SJSA1 (cell line): ENCODE measurements around the gene FAM13A. TPM values are rescaled to one million over a fixed set of nuclear protein-coding genes. Genes with fewer than 3 reads are reported as not detected.
A peak's percentile ranks its signal among the peaks of the same experiment; 100 is the strongest.

Source experiments
- DNase-seq, 2 experiments: peaks; one replicate each; pipeline ENCODE4 v3.0.0-alpha.2; 2015 to 2020; ENCODE audit warnings: low spot score in 2 of 2, low read depth in 1 of 2
- H3K27ac ChIP-seq: fragments of 250-450 bp; sonication (Bioruptor Pico); 2 replicates; pipeline ENCODE4 v1.5.1; 2020; ENCODE audit warnings: mild to moderate bottlenecking, moderate library complexity
- H3K27me3 ChIP-seq: fragments of 250-450 bp; sonication (Bioruptor Pico); replicated peaks from 2 replicates; pipeline ENCODE4 v1.5.1; 2020; ENCODE audit warnings: mild to moderate bottlenecking, moderate library complexity
- H3K36me3 ChIP-seq: fragments of 250-450 bp; sonication (Bioruptor Pico); 2 replicates; pipeline ENCODE4 v1.5.1; 2020; ENCODE audit warnings: mild to moderate bottlenecking
- H3K4me1 ChIP-seq: fragments of 250-450 bp; sonication (Bioruptor Pico); replicated peaks from 2 replicates; pipeline ENCODE4 v1.6.1; 2021; ENCODE audit warnings: mild to moderate bottlenecking
- H3K4me3 ChIP-seq: fragments of 250-450 bp; sonication (Bioruptor Pico); 2 replicates; pipeline ENCODE4 v1.5.1; 2020; ENCODE audit warnings: mild to moderate bottlenecking
- H3K9me3 ChIP-seq: fragments of 250-450 bp; sonication (Bioruptor Pico); replicated peaks from 2 replicates; pipeline ENCODE4 v1.5.1; 2020; ENCODE audit warnings: mild to moderate bottlenecking
- total RNA-seq: library from RNA; depleted of rRNA; stranded (reverse); fragments of >200 nt; shearing (Covaris generic); gene quantifications from 2 replicates; pipeline ENCODE4 v1.2.3, GENCODE V29; 2014

Gene FAM13A
- total RNA-seq, 1 experiment from 2014 or later: 15.2 TPM

DNA sequence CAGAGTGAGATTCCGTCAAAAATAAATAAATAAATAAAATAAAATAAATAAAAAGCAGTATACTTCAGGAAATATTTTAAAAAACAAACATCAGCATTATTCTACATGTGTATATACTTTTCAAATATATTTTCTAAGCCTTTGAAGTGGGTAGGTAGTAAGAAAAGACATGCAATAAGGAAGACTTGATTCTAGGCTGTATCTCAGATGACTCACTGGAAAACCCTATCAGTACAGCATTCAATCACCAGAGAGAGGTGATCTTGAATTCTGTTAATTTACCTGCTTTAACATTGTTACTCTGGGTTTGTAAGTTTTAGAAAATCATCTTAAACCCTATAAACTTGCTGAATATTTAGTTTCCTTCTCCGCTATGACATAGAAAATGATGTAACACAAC lies 252.8 kb downstream of the FAM13A start:
- no peaks in the 10 kb centered on the region for H3K36me3 ChIP-seq
- no peak for DNase-seq
- no peaks in the 10 kb centered on the region for H3K9me3 ChIP-seq
- H3K27ac ChIP-seq: no peak overlapping the region
- no peak overlapping the region for H3K4me3 ChIP-seq
- H3K27me3 ChIP-seq: no peaks in the 10 kb centered on the region
- 0 out of 2 replicates have a peak, but pooled peaks cover 3% of the 10 kb centered on the region for H3K4me1 ChIP-seq

DNA sequence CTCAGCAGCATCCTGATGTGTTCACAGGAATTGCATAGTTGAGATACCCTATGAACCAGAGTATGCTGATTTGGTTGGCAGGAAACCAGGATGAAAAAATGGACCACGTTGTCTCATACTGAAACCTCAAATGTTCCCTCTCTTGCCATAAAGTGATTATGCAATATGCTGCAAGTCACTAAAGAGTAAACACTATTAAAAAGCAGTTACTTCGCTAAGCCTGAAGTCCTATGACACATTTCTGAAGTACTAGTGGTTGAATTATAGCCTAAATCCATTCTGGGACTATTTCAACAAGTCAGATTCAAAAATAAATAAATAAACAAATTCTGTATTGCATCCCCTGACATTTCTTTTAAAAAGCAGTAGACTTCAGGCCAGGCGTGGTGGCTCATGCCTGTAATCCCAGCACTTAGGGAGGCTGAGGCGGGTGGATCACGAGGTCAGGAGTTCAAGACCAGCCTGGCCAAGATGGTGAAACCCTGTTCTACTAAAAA lies 253.3 kb downstream of the FAM13A start:
- DNase-seq: peak in 1 of 2 experiments; percentile 31
- no peaks in the 10 kb centered on the region for H3K36me3 ChIP-seq
- H3K4me1 ChIP-seq: 0 out of 2 replicates have a peak, but pooled peaks cover 3% of the 10 kb centered on the region
- H3K27me3 ChIP-seq: no peaks in the 10 kb centered on the region
- no peak overlapping the region for H3K27ac ChIP-seq
- H3K4me3 ChIP-seq: no peak overlapping the region
- H3K9me3 ChIP-seq: no peaks in the 10 kb centered on the region

DNA sequence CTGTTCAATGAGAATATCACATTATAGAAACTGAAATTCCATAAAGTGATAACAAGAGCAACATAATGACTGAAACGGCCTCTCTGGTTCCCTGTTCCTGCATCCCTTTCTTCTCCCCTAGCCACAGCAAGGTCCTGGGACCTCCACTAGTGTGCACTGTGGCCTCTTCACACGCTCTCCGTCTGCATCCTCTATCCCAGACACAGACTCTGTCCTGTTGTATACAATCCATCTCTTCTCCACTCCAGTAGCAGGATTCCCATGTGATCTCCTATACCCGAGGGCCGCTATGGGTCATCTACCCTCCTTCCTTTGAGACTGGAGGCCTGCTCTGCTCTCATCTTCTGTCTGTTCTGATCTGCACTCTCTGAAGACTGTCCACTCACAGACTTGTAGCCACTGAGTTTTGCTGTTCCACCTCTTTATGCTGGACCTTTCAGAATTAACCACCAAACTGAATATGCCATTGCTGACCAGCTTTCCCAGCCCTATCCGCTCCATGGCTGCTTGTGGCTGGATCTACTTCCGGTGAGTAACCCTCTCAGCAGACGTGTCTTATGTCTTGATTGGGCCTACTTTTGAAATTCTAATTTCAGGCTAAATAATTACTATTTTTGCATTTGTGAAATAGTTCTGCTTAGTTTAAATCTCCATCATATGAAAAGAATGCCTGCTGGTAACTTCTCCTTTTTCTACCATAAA lies 254.2 kb downstream of the FAM13A start:
- H3K27me3 ChIP-seq: no peaks in the 10 kb centered on the region
- H3K4me3 ChIP-seq: no peak overlapping the region
- no peak for DNase-seq
- no peaks in the 10 kb centered on the region for H3K36me3 ChIP-seq
- no peaks in the 10 kb centered on the region for H3K9me3 ChIP-seq
- no peak overlapping the region for H3K27ac ChIP-seq
- H3K4me1 ChIP-seq: 0 out of 2 replicates have a peak, but pooled peaks cover 3% of the 10 kb centered on the region

DNA sequence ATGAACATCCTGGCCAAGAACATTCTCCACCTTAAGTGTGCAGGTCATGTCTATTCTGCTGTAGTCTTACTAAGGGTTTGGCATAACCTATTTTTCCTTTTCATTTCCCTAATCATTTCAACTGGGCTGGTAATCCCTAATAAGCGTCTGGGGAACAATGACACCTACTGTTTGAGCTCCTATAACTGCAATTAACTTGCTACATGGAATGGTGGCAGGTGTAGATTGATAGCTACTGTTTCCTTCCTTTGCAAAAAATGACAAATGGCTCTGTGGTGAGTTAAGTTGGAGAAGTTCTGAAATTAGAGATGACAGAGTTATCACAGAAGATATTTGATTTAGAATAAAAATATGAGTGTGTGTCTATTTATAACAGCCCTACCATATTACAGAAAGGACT lies 254.8 kb downstream of the FAM13A start:
- no peaks in the 10 kb centered on the region for H3K9me3 ChIP-seq
- no peak overlapping the region for H3K4me3 ChIP-seq
- no peak overlapping the region for H3K27ac ChIP-seq
- 0 out of 2 replicates have a peak, but pooled peaks cover 3% of the 10 kb centered on the region for H3K4me1 ChIP-seq
- no peaks in the 10 kb centered on the region for H3K36me3 ChIP-seq
- H3K27me3 ChIP-seq: no peaks in the 10 kb centered on the region
- DNase-seq: no peak

DNA sequence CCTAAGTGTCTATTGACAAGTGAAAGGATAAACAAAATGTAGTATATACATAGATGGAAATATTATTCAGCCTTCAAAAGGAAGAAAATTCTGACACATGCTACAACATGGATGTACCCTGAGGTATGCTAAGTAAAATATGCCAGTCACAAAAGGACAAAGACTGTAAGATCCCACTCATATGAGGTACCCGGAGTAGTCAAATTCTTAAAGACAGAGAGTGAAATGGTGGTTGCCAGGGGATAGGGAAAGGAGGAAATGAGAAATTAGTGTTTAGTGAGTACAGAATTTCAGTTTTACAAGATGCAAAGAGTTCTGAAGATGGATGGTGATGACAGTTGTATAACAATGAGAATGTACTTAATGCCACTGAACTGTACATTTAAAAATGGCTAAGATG lies 257.1 kb downstream of the FAM13A start:
- 0 out of 2 replicates have a peak, but pooled peaks cover 3% of the 10 kb centered on the region for H3K4me1 ChIP-seq
- no peaks in the 10 kb centered on the region for H3K27me3 ChIP-seq
- H3K9me3 ChIP-seq: no peaks in the 10 kb centered on the region
- H3K36me3 ChIP-seq: no peaks in the 10 kb centered on the region
- no peak overlapping the region for H3K4me3 ChIP-seq
- no peak overlapping the region for H3K27ac ChIP-seq
- no peak for DNase-seq

DNA sequence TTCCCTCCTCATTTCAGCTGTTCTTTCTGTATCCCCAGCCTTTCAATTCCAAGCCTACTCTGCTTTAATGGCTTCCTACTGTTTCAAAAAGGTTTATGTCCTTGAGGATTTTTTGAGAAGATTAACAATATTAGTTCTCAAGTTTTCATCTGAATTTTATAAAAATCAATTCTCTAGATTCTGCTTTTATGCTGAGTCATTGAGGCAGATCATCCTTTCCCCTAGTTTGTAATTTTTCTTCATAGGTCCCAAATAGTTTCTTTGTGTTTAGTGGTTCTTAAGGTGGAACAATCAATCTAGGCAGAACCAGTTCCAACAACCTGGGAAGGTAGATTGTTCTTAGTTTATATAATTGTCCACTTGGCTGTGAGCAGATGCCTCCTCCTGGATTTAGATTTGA lies 259.3 kb downstream of the FAM13A start:
- Histone ChIP-seq H3K9me3 (no peaks in the 10 kb centered on the region), H3K27ac (no peak overlapping the region), H3K27me3 (no peaks in the 10 kb centered on the region), H3K36me3 (no peaks in the 10 kb centered on the region), H3K4me1 (peaks cover 2% of the 10 kb centered on the region), H3K4me3 (no peak overlapping the region)
- no peak for DNase-seq

DNA sequence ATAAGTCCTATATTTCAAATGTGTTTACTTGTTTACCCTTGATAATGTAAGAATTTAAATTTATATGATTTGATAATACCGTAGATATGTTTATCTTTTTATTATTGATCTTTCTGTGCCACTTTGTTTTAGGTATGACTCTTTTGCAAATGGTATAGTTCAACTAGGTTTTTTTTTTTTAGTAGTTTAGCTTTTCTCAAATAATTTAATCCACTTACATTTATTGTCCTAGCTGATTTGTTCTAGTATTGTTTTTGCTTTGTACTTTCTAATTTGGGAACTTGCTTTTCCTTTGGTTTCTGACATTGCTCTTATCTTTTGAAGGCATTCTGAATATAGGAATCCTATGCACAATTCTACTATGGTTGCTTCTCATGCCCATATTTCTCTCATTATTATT lies 260.4 kb downstream of the FAM13A start:
- Histone ChIP-seq H3K36me3 (no peaks in the 10 kb centered on the region), H3K27me3 (no peaks in the 10 kb centered on the region), H3K27ac (no peak overlapping the region), H3K9me3 (no peaks in the 10 kb centered on the region), H3K4me1 (peaks cover 14% of the 10 kb centered on the region), H3K4me3 (no peak overlapping the region)
- DNase-seq: no peak

DNA sequence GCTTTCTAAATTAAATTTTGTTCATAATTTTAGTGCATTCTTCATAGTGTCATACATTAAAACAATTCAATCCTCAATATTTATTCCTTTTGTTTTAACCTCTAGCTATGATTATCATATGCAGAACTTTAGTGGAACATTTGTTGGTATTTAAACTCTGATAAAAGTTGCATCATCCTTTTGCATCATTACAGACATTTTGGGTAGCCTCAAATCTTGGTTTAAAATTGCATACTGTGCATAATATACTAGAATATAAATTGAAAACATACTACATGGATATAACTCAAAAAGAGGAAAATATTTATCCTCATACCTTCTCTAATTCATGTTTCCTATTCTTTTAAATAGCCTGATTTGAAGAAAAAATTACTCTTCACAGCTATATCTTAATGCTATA lies 262.0 kb downstream of the FAM13A start:
- Histone ChIP-seq H3K36me3 (no peaks in the 10 kb centered on the region), H3K4me1 (peaks cover 14% of the 10 kb centered on the region), H3K9me3 (no peaks in the 10 kb centered on the region), H3K27me3 (no peaks in the 10 kb centered on the region), H3K4me3 (no peak overlapping the region), H3K27ac (no peak overlapping the region)
- no peak for DNase-seq

DNA sequence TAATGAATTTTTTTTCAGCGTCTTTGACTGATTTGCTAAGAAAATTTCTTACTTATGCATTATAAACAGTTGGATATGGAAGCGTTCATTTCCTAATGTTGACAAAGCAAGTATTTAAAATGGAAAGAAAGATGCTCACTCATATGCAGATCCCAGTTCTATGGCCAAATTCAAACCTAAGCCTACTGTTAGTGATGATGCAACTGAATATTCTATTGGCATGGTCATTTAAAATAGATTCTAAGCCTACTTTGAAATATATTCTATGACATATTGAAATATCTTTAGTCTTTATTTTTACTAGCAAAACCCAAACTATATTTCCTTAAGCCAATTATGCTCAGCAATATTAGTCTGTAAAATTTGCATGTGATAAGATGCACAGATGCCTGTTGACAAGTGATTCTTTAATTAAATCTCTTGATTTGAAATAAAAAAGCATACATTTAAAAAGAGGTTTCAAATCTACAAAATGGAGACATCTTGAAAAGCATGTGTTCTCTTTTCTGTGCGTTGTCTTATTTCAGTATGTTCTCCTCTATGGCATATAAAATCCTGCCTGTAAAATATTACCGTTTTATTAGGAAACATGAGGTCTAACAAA lies 262.8 kb downstream of the FAM13A start:
- Histone ChIP-seq H3K27ac (no peak overlapping the region), H3K4me3 (no peak overlapping the region), H3K27me3 (no peaks in the 10 kb centered on the region), H3K4me1 (peaks cover 14% of the 10 kb centered on the region), H3K36me3 (no peaks in the 10 kb centered on the region), H3K9me3 (no peaks in the 10 kb centered on the region)
- DNase-seq: no peak

DNA sequence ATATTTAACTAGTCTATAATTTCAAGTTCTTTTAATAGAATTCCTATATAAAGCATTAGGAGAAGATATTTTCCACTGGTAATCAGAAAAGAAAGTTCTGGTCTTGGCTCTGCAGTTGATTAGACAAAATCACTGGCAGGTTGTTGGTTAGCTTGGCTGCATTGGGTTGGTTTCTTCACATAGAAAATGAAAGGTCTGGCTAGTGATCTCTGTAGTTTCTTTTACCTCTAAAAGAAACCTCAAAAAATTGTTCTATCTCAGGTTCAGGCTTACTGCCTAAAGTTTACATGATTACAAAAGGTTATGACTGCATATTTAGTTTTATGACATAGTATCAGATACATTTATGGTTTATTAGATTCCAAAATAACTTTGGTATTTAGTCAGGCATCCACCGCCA lies 263.5 kb downstream of the FAM13A start:
- no peak overlapping the region for H3K4me3 ChIP-seq

DNA sequence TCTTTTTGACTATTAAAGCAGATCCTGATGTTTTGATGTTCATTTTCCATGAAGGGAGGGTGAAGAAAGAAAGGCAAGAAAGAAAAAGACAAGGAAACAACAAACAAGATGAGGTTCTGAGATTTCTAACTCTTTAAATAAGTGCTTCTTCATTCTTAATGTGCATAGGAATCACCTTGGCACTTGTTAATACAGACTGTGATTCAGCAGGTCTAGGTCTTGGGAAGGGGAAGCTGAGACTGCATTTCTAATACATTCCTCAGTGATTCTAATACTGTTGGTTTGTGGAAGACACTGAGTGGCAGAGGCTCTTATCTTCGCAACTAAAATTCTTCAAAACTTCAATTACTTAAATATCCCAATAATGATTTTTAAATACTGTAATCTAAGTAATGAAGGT lies 264.2 kb downstream of the FAM13A start:
- no peak for DNase-seq
- no peak overlapping the region for H3K27ac ChIP-seq
- H3K36me3 ChIP-seq: no peaks in the 10 kb centered on the region
- no peaks in the 10 kb centered on the region for H3K27me3 ChIP-seq
- H3K4me3 ChIP-seq: no peak overlapping the region
- peaks cover 14% of the 10 kb centered on the region for H3K4me1 ChIP-seq
- H3K9me3 ChIP-seq: no peaks in the 10 kb centered on the region

More for the DNA sequence above, 263.5 kb downstream of the FAM13A start:
- Histone ChIP-seq H3K27me3 (no peaks in the 10 kb centered on the region), H3K27ac (no peak overlapping the region), H3K9me3 (no peaks in the 10 kb centered on the region), H3K36me3 (no peaks in the 10 kb centered on the region), H3K4me1 (peaks cover 14% of the 10 kb centered on the region)
- no peak for DNase-seq

DNA sequence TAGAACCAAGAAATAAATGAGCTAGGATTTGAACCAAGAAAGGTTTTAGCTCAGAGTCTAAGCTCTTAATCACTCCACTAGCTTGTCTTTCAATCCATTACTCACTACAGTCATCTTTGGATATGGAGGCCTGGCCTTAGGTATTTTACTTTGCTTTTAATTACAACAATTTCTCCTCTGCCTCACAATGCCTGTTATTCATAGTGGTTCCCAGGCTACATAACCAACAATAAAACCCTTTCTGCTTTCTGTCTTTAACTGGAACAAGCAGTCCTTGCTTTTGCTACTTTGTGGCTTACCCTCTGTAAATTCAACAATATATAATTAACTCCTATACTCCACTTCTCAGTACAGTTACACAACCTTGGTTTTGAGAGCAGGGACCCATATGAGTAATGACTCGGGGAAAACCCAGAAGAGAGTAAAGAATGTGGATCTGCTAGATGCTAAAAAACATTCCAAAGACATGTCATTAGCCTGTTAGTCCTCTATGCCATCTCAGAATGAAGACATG lies 264.7 kb downstream of the FAM13A start:
- Histone ChIP-seq H3K36me3 (no peaks in the 10 kb centered on the region), H3K4me1 (peaks cover 14% of the 10 kb centered on the region), H3K27ac (peak overlapping the region; percentile 40), H3K27me3 (no peaks in the 10 kb centered on the region), H3K4me3 (no peak overlapping the region), H3K9me3 (no peaks in the 10 kb centered on the region)
- DNase-seq: peak in 1 of 2 experiments; percentile 59

DNA sequence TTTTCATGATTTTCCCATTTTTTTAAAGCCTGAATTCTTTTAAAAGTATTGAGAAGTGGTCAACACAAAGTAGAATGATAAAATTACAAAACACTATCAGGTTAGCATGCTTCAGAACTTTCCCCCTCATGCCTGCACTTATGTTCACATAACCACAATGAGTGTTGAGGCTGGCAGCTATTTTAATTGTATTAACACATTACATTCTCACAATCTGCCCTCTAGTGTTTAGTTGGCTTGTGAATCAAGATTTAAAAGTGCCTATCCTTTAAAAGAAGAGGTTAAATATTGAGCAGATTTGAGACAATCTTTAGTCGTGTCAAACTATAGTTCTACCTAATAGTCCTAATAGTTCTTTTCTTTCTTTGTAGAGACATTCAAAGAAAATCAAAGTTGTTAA lies 265.7 kb downstream of the FAM13A start:
- DNase-seq: peak in 1 of 2 experiments; percentile 14
- H3K36me3 ChIP-seq: no peaks in the 10 kb centered on the region
- no peaks in the 10 kb centered on the region for H3K27me3 ChIP-seq
- H3K27ac ChIP-seq: no peak overlapping the region
- peaks cover 14% of the 10 kb centered on the region for H3K4me1 ChIP-seq
- no peak overlapping the region for H3K4me3 ChIP-seq
- H3K9me3 ChIP-seq: no peaks in the 10 kb centered on the region

DNA sequence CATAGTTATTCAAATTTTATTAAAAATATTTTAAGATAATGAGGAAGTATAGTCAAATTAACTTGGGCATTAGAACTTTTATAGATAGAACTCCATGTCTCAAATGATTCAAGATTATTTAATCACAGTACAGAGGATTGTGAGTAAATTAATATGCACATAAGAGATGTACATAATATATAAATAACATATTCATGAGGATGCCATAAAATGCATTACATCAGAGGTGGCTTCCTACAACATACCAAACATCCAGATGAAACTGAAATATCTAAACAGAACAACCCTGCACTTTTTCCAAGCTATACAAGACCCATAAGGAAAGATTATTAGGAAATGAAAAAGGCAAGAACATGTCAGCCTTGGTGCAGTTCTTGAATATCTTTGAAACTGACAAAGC lies 268.1 kb downstream of the FAM13A start:
- H3K27me3 ChIP-seq: no peaks in the 10 kb centered on the region
- no peak overlapping the region for H3K4me3 ChIP-seq
- H3K9me3 ChIP-seq: no peaks in the 10 kb centered on the region
- H3K36me3 ChIP-seq: no peaks in the 10 kb centered on the region
- DNase-seq: no peak
- no peak overlapping the region for H3K27ac ChIP-seq
- H3K4me1 ChIP-seq: peaks cover 14% of the 10 kb centered on the region
